Measurements from ENCODE around the gene DTYMK. TPM values are rescaled to one million over a fixed set of nuclear protein-coding genes. Genes with fewer than 3 reads are reported as not detected.

The DTYMK gene
- total RNA-seq, 1 donor from 2014 or later: 17.3 TPM

GRCh38 chr2:241649927-241650326 is 36.7 kb downstream of the DTYMK start:
- H3K4me3 ChIP-seq: no peak overlapping the region
- H3K36me3 ChIP-seq: peaks cover 52% of the 10 kb centered on the region
- no peak for TF ChIP-seq CTCF (IDR thresholded peaks at IDR 0.05)
- ATAC-seq (peak in 1 of 2 donors; percentile 36), DNase-seq (no peak)
- H3K27me3 ChIP-seq (ENCODE audit: low read depth): no peaks in the 10 kb centered on the region
- no peaks in the 10 kb centered on the region for H3K9me3 ChIP-seq
- H3K4me1 ChIP-seq: peaks cover 6% of the 10 kb centered on the region
- no peak overlapping the region for H3K27ac ChIP-seq
- intact Hi-C loops (cut with DNase I): no loop called here

GRCh38 chr2:241649404-241649803 is 37.2 kb downstream of the DTYMK start:
- no peak overlapping the region for H3K4me3 ChIP-seq
- H3K27ac ChIP-seq: no peak overlapping the region
- DNase-seq (no peak), ATAC-seq (no peak)
- H3K4me1 ChIP-seq: peaks cover 6% of the 10 kb centered on the region
- no peak for TF ChIP-seq CTCF (IDR thresholded peaks at IDR 0.05)
- no peaks in the 10 kb centered on the region for H3K9me3 ChIP-seq
- intact Hi-C loops (cut with DNase I): no loop called here
- no peaks in the 10 kb centered on the region for H3K27me3 ChIP-seq (ENCODE audit: low read depth)
- peaks cover 47% of the 10 kb centered on the region for H3K36me3 ChIP-seq

GRCh38 chr2:241648453-241648852 is 38.2 kb downstream of the DTYMK start:
- H3K27ac ChIP-seq: no peak overlapping the region
- H3K9me3 ChIP-seq: no peaks in the 10 kb centered on the region
- no peaks in the 10 kb centered on the region for H3K27me3 ChIP-seq (ENCODE audit: low read depth)
- no peak for TF ChIP-seq CTCF (IDR thresholded peaks at IDR 0.05)
- intact Hi-C loops (cut with DNase I): no loop called here
- H3K36me3 ChIP-seq: peaks cover 39% of the 10 kb centered on the region
- ATAC-seq: no peak
- peaks cover 6% of the 10 kb centered on the region for H3K4me1 ChIP-seq
- no peak for DNase-seq
- H3K4me3 ChIP-seq: no peak overlapping the region

- ATAC-seq (no peak), DNase-seq (no peak)
- no peak overlapping the region for H3K4me3 ChIP-seq
- H3K27ac ChIP-seq: no peak overlapping the region
- H3K36me3 ChIP-seq: peaks cover 16% of the 10 kb centered on the region
- intact Hi-C loops (cut with DNase I): no loop called here
- H3K9me3 ChIP-seq: no peaks in the 10 kb centered on the region
- H3K27me3 ChIP-seq (ENCODE audit: low read depth): no peaks in the 10 kb centered on the region
- no peak for TF ChIP-seq CTCF (IDR thresholded peaks at IDR 0.05)
- H3K4me1 ChIP-seq: peaks cover 16% of the 10 kb centered on the region
Observed at GRCh38 chr2:241645915-241646645, 40.5 kb downstream of the DTYMK start.

GRCh38 chr2:241645056-241645914 is 41.3 kb downstream of the DTYMK start:
- Histone ChIP-seq H3K4me1 (peaks cover 24% of the 10 kb centered on the region), H3K36me3 (peaks cover 10% of the 10 kb centered on the region), H3K4me3 (no peak overlapping the region), H3K27me3 (ENCODE audit: low read depth) (no peaks in the 10 kb centered on the region), H3K9me3 (no peaks in the 10 kb centered on the region), H3K27ac (no peak overlapping the region)
- DNase-seq: no peak
- no peak for TF ChIP-seq CTCF (IDR thresholded peaks at IDR 0.05)
- peak in 1 of 2 donors; percentile 22 for ATAC-seq
- intact Hi-C loops (cut with DNase I): no loop called here
